AG04450 (cell line): ENCODE results near the gene IGLL1. TPM values are rescaled to one million over a fixed set of nuclear protein-coding genes. Genes with fewer than 3 reads are reported as not detected.

Experiments used
- CTCF ChIA-PET: fragments of 300-600, 350-600 bp; formaldehyde crosslinking; extraction: SDS; loops from one replicate; lab custom pipeline; 2022; ENCODE audit warnings: antibody characterized with exemption, inconsistent platforms; lab: Charles Lee
- POLR2A ChIA-PET: fragments of 350-600 bp; formaldehyde crosslinking; extraction: SDS; loops from one replicate; lab custom pipeline; 2021; ENCODE audit warnings: antibody characterized with exemption, inconsistent platforms; lab: Yijun Ruan, JAX
- DNase-seq: peaks from one replicate; pipeline ENCODE4 v3.0.0-alpha.2; 2011; ENCODE audit warnings: low read depth, low spot score
- H3K27ac ChIP-seq: one replicate; pipeline ENCODE4 v1.5.1; 2012; ENCODE audit warnings: low read depth, low read length, control low read depth
- H3K27me3 ChIP-seq: one replicate; pipeline ENCODE4 v1.6.0; 2012; ENCODE audit warnings: low read length; ENCODE audit not compliant: control insufficient read depth, insufficient read depth
- H3K4me3 ChIP-seq: 2 replicates; pipeline ENCODE4 v1.5.1; 2011; ENCODE audit warnings: mild to moderate bottlenecking, low read depth, low read length, control low read depth
- H3K9me3 ChIP-seq: 2 replicates; pipeline ENCODE4 v1.5.1; 2012; ENCODE audit warnings: low read length; ENCODE audit not compliant: control insufficient read depth, insufficient read depth
- polyA plus RNA-seq: library from polyadenylated mRNA; depleted of rRNA; stranded (reverse); fragments of >200 nt; gene quantifications from 2 replicates; pipeline ENCODE4 v1.2.3, GENCODE V29; 2011
- TF ChIP-seq, protein P1 (sequence below): IDR thresholded peaks from 2 replicates; pipeline ENCODE4 v1.5.1; 2011; ENCODE audit warnings: low read depth, low read length, control low read depth, inconsistent platforms

Gene IGLL1
- polyA plus RNA-seq, 1 experiment, result not detected

DNA sequence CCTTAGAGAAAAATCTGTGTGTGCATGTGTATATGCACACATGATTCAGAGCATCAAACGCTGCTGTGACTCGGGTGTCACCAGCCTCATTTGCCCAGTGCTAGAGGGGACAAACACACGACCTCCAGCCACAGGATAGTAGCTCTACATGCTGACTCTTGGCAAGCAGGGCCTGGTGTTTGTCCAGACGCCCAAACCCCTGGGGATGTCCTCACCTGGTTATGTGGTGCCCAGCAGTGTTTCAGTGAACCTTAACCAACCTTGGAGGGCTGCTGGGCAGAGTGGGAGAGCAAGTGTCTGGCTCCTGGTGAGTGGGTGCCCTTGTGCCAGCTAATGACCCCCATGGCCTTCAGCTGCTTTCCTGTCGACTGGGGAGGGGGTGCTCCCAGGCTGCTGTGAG is 26.7 kb downstream of the IGLL1 start:
- peaks cover 2% of the 10 kb centered on the region for H3K27me3 ChIP-seq
- POLR2A ChIA-PET, result no interaction called here
- CTCF ChIA-PET, result no interaction called here
- no peak for DNase-seq
- TF ChIP-seq, protein P1, sequence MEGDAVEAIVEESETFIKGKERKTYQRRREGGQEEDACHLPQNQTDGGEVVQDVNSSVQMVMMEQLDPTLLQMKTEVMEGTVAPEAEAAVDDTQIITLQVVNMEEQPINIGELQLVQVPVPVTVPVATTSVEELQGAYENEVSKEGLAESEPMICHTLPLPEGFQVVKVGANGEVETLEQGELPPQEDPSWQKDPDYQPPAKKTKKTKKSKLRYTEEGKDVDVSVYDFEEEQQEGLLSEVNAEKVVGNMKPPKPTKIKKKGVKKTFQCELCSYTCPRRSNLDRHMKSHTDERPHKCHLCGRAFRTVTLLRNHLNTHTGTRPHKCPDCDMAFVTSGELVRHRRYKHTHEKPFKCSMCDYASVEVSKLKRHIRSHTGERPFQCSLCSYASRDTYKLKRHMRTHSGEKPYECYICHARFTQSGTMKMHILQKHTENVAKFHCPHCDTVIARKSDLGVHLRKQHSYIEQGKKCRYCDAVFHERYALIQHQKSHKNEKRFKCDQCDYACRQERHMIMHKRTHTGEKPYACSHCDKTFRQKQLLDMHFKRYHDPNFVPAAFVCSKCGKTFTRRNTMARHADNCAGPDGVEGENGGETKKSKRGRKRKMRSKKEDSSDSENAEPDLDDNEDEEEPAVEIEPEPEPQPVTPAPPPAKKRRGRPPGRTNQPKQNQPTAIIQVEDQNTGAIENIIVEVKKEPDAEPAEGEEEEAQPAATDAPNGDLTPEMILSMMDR, result no peak
- no peak overlapping the region for H3K27ac ChIP-seq
- H3K4me3 ChIP-seq, result no peak overlapping the region
- H3K9me3 ChIP-seq, result peaks cover 8% of the 10 kb centered on the region

GRCh38 chr22:23552573-23552972 is 27.5 kb downstream of the IGLL1 start:
- TF ChIP-seq, protein P1, result no peak
- no peak for DNase-seq
- H3K9me3 ChIP-seq, result peaks cover 16% of the 10 kb centered on the region
- CTCF ChIA-PET, result no interaction called here
- POLR2A ChIA-PET, result no interaction called here
- no peak overlapping the region for H3K4me3 ChIP-seq
- H3K27me3 ChIP-seq, result no peaks in the 10 kb centered on the region
- H3K27ac ChIP-seq, result no peak overlapping the region

DNA sequence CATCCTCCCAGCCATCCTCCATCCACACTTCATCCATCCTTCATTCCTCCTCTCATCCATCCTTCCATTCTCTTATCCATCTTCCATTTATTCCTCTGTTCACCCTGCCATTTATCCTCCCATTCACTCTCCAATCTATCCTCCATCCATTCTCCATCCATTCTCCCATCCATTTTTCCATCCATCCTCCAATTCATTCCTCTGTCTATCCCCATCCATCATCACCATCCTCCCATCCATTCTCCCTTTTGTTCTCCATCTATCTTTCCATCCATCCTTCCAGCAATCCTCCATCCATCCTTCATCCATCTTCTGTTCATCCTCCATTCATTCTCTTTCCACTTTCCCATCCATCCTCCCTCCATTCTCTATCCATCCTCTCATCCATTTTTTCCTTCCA is 28.7 kb downstream of the IGLL1 start:
- TF ChIP-seq, protein P1, result no peak
- H3K4me3 ChIP-seq, result no peak overlapping the region
- ChIA-PET CTCF (no interaction called here), POLR2A (no interaction called here)
- H3K9me3 ChIP-seq, result peaks cover 18% of the 10 kb centered on the region
- H3K27ac ChIP-seq, result no peak overlapping the region
- DNase-seq, result no peak
- H3K27me3 ChIP-seq, result no peaks in the 10 kb centered on the region

GRCh38 chr22:23550049-23550650 is 29.9 kb downstream of the IGLL1 start:
- H3K27ac ChIP-seq, result no peak overlapping the region
- CTCF ChIA-PET, result no interaction called here
- H3K9me3 ChIP-seq, result peaks cover 18% of the 10 kb centered on the region
- TF ChIP-seq, protein P1, result no peak
- no peak overlapping the region for H3K4me3 ChIP-seq
- no peaks in the 10 kb centered on the region for H3K27me3 ChIP-seq
- no peak for DNase-seq
- POLR2A ChIA-PET, result no interaction called here

DNA sequence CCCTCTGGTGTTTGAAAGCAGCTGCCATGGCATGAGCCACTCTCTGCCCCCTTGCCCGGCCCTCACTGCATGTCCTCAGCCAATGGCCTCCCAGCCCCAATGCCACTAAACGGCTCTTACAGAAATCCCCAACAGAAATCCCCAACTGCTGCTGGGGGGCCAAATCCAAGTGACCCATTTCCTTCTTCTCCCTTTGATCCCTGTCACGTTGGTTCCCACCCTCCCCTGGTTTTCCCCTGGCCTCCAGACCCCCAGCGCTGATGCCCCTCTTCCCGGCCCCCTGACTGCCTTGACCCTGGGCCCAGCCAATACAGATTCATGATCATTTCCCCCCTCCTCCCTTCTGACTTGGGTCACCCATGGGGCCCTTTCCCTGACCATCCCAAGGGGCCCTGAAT is 30.9 kb downstream of the IGLL1 start:
- Histone ChIP-seq H3K4me3 (no peak overlapping the region), H3K9me3 (peaks cover 18% of the 10 kb centered on the region), H3K27ac (no peak overlapping the region), H3K27me3 (no peaks in the 10 kb centered on the region)
- ChIA-PET CTCF (no interaction called here), POLR2A (no interaction called here)
- no peak for DNase-seq
- TF ChIP-seq, protein P1, result no peak
